Measurements from ENCODE around the gene YWHAH.

GRCh38 chr22:31950226-31950625, 5.9 kb downstream of the YWHAH start:
- no peak for TF ChIP-seq POLR2A (IDR thresholded peaks at IDR 0.05)
- no peak for TF ChIP-seq CTCF (IDR thresholded peaks at IDR 0.05)
- no peak for TF ChIP-seq EP300 (IDR thresholded peaks at IDR 0.05)
- TF ChIP-seq POLR2AphosphoS5 (IDR thresholded peaks at IDR 0.05), result no peak
